DND-41 (cell line): ENCODE results near the gene KRTAP13-1.

Source experiments
- CTCF ChIP-seq: IDR thresholded peaks from 2 replicates; pipeline ENCODE4 v1.5.1; 2012; ENCODE audit warnings: borderline replicate concordance, low read length, moderate library complexity, mild to moderate bottlenecking; ENCODE audit not compliant: poor library complexity, severe bottlenecking; ENCODE audit errors: extremely low read depth
- EZH2 ChIP-seq: IDR thresholded peaks from 3 replicates; pipeline ENCODE4 v1.6.1; 2012; ENCODE audit warnings: borderline replicate concordance, low read depth, mild to moderate bottlenecking, moderate library complexity, low read length, inconsistent platforms; ENCODE audit not compliant: severe bottlenecking

- no peak for TF ChIP-seq CTCF
- no peak for TF ChIP-seq EZH2
Observed at GRCh38 chr21:30354308-30355005, 41.4 kb upstream of the KRTAP13-1 start.
